ENCODE measurements around the gene TCF4. TPM values are rescaled to one million over a fixed set of nuclear protein-coding genes. Genes with fewer than 3 reads are reported as not detected.

The TCF4 gene
- total RNA-seq, 2 experiments from 2014 or later = 75.9 to 76.0 TPM

GRCh38 chr18:55573386-55573785 is 14.6 kb downstream of the TCF4 start:
- CTCF ChIA-PET (ENCODE audit: unreplicated experiment) = no interaction called here
- Histone ChIP-seq H2AFZ (ENCODE audit: low read length) (no peak overlapping the region), H3K4me3 (ENCODE audit: low read depth, low read length, poor library complexity, severe bottlenecking) (no peak overlapping the region), H3K9me3 (ENCODE audit: low read length) (no peaks in the 10 kb centered on the region), H3K4me2 (ENCODE audit: low read length) (no peak overlapping the region), H3K27ac (ENCODE audit: low read depth, low read length, poor library complexity, severe bottlenecking) (no peak overlapping the region), H3K36me3 (ENCODE audit: insufficient read depth, low read length) (peaks cover 23% of the 10 kb centered on the region), H3K9me2 (ENCODE audit: insufficient read depth, low read length) (no peaks in the 10 kb centered on the region), H3K4me1 (ENCODE audit: insufficient read depth, low read length, poor library complexity, severe bottlenecking) (peaks cover 12% of the 10 kb centered on the region), H3K79me2 (ENCODE audit: insufficient read depth, low read depth, low read length) (peaks cover 38% of the 10 kb centered on the region; the same call in 1 of the 2 replicates), H4K20me1 (ENCODE audit: insufficient read depth, low read length) (no peaks in the 10 kb centered on the region)
- TF ChIP-seq CTCF (conservative IDR thresholded peaks at IDR 0.05; ENCODE audit: low read length) (no peak), EZH2phosphoT487 (IDR thresholded peaks at IDR 0.05; ENCODE audit: borderline replicate concordance, low read depth, low read length) (no peak)
- POLR2A ChIA-PET = no interaction called here
- DNase-seq (ENCODE audit: low spot score) = no peak
- intact Hi-C loops (cut with micrococcal nuclease; ENCODE audit: unreplicated experiment) = loop anchor here (10.0 kb wide), 1 partner anchor 339 kb away; no protein-coding TSS in a partner anchor
- BruUV-seq (replicated peaks) = no TSS peak

- no peaks in the 10 kb centered on the region for H4K20me1 ChIP-seq (ENCODE audit: insufficient read depth, low read length)
- peaks cover 6% of the 10 kb centered on the region; the same call in 1 of the 2 replicates for H3K9me3 ChIP-seq (ENCODE audit: low read length)
- no peaks in the 10 kb centered on the region for H3K9me2 ChIP-seq (ENCODE audit: insufficient read depth, low read length)
- no peak overlapping the region for H3K4me3 ChIP-seq (ENCODE audit: low read depth, low read length, poor library complexity, severe bottlenecking)
- peaks cover 12% of the 10 kb centered on the region for H3K4me1 ChIP-seq (ENCODE audit: insufficient read depth, low read length, poor library complexity, severe bottlenecking)
- CTCF ChIA-PET (ENCODE audit: unreplicated experiment) = no interaction called here
- intact Hi-C loops (cut with micrococcal nuclease; ENCODE audit: unreplicated experiment) = loop anchor here (10.0 kb wide), 1 partner anchor 336 kb away; no protein-coding TSS in a partner anchor
- no peak overlapping the region for H3K4me2 ChIP-seq (ENCODE audit: low read length)
- no peak for TF ChIP-seq CTCF (conservative IDR thresholded peaks at IDR 0.05; ENCODE audit: low read length)
- TF ChIP-seq EZH2phosphoT487 (IDR thresholded peaks at IDR 0.05; ENCODE audit: borderline replicate concordance, low read depth, low read length) = no peak
- BruUV-seq (replicated peaks) = no TSS peak
- POLR2A ChIA-PET = no interaction called here
- no peak for DNase-seq (ENCODE audit: low spot score)
- no peak overlapping the region for H3K27ac ChIP-seq (ENCODE audit: low read depth, low read length, poor library complexity, severe bottlenecking)
- H3K79me2 ChIP-seq (ENCODE audit: insufficient read depth, low read depth, low read length) = peaks cover 40% of the 10 kb centered on the region; the same call in 1 of the 2 replicates
- no peak overlapping the region for H2AFZ ChIP-seq (ENCODE audit: low read length)
- peaks cover 17% of the 10 kb centered on the region for H3K36me3 ChIP-seq (ENCODE audit: insufficient read depth, low read length)
Observed at GRCh38 chr18:55570966-55571365, 17.0 kb downstream of the TCF4 start.

- ChIA-PET POLR2A (no interaction called here), CTCF (ENCODE audit: unreplicated experiment) (no interaction called here)
- H3K9me2 ChIP-seq (ENCODE audit: insufficient read depth, low read length) = no peaks in the 10 kb centered on the region
- no peak overlapping the region for H3K4me3 ChIP-seq (ENCODE audit: low read depth, low read length, poor library complexity, severe bottlenecking)
- H2AFZ ChIP-seq (ENCODE audit: low read length) = no peak overlapping the region
- H3K27ac ChIP-seq (ENCODE audit: low read depth, low read length, poor library complexity, severe bottlenecking) = no peak overlapping the region
- TF ChIP-seq CTCF (conservative IDR thresholded peaks at IDR 0.05; ENCODE audit: low read length) (no peak), EZH2phosphoT487 (IDR thresholded peaks at IDR 0.05; ENCODE audit: borderline replicate concordance, low read depth, low read length) (no peak)
- peaks cover 9% of the 10 kb centered on the region; the same call in 1 of the 2 replicates for H3K9me3 ChIP-seq (ENCODE audit: low read length)
- H4K20me1 ChIP-seq (ENCODE audit: insufficient read depth, low read length) = no peaks in the 10 kb centered on the region
- intact Hi-C loops (cut with micrococcal nuclease; ENCODE audit: unreplicated experiment) = no loop called here
- peaks cover 46% of the 10 kb centered on the region for H3K36me3 ChIP-seq (ENCODE audit: insufficient read depth, low read length)
- peaks cover 5% of the 10 kb centered on the region for H3K4me1 ChIP-seq (ENCODE audit: insufficient read depth, low read length, poor library complexity, severe bottlenecking)
- BruUV-seq (replicated peaks) = no TSS peak
- DNase-seq (ENCODE audit: low spot score) = no peak
- peaks cover 49% of the 10 kb centered on the region; the same call in 1 of the 2 replicates for H3K79me2 ChIP-seq (ENCODE audit: insufficient read depth, low read depth, low read length)
- no peak overlapping the region for H3K4me2 ChIP-seq (ENCODE audit: low read length)
Observed at GRCh38 chr18:55566456-55566935, 21.5 kb downstream of the TCF4 start.

All from OCI-LY7 (cell line).